ENCODE results near the gene TLCD1.

The TLCD1 gene

DNA sequence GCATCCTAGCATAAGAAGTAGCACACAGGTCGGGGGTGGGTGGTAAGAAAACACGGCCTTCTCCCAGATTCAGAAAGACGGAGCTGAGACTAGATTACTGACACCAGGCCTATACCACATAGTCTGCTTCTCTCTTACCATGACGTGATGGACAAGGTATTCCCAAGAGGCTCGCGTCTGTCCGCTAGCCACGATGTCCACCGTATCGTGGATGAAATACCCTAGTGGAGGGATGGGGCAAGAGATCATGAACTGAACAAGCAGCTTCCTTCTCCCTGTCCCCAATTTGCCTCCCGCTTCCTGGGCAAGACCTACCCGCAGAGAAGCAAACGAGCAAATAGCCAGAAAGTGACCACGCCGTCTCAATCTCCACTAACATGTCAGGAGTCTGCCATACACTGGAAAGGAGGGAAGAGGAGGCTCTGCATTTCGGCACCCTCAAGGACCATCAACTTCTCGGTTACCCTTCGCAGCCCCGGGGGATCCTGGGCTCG is 820 bp downstream of the TLCD1 start (continued):
- no peak for TF ChIP-seq ZNF19 (tag by site-specific recombination; IDR thresholded peaks at IDR 0.05; ENCODE audit: low read depth)
- TF ChIP-seq BCL11B (tag by site-specific recombination; IDR thresholded peaks at IDR 0.05; ENCODE audit: low read depth) = peak; percentile 95
- no peak for TF ChIP-seq GFI1B (tag by site-specific recombination; IDR thresholded peaks at IDR 0.05)
- TF ChIP-seq ZBTB48 (tag by site-specific recombination; IDR thresholded peaks at IDR 0.05) = no peak
- no peak for TF ChIP-seq ZNF350 (tag by site-specific recombination; IDR thresholded peaks at IDR 0.05)
- 0 out of 2 replicates have a peak, but pooled peaks have one; percentile 53 for TF ChIP-seq ZNF561 (tag by site-specific recombination; IDR thresholded peaks at IDR 0.05; ENCODE audit: borderline replicate concordance)

- Histone ChIP-seq H3K27ac (ENCODE audit: extremely low read depth, low read depth, low read length) (peak overlapping the region; percentile 99), H3K9me3 (ENCODE audit: control insufficient read depth, insufficient read depth, low read depth, low read length) (no peaks in the 10 kb centered on the region)
- POLR2A ChIA-PET = interaction anchor here (0.6 to 6.7 kb wide), 24 partner anchors 9 to 360 kb away, joined by 3 to 448 read pairs (median 5); partner anchors contain the start of genes BLTP2, DHRS13, ERAL1 and FAM222B
- TF ChIP-seq, protein P1, sequence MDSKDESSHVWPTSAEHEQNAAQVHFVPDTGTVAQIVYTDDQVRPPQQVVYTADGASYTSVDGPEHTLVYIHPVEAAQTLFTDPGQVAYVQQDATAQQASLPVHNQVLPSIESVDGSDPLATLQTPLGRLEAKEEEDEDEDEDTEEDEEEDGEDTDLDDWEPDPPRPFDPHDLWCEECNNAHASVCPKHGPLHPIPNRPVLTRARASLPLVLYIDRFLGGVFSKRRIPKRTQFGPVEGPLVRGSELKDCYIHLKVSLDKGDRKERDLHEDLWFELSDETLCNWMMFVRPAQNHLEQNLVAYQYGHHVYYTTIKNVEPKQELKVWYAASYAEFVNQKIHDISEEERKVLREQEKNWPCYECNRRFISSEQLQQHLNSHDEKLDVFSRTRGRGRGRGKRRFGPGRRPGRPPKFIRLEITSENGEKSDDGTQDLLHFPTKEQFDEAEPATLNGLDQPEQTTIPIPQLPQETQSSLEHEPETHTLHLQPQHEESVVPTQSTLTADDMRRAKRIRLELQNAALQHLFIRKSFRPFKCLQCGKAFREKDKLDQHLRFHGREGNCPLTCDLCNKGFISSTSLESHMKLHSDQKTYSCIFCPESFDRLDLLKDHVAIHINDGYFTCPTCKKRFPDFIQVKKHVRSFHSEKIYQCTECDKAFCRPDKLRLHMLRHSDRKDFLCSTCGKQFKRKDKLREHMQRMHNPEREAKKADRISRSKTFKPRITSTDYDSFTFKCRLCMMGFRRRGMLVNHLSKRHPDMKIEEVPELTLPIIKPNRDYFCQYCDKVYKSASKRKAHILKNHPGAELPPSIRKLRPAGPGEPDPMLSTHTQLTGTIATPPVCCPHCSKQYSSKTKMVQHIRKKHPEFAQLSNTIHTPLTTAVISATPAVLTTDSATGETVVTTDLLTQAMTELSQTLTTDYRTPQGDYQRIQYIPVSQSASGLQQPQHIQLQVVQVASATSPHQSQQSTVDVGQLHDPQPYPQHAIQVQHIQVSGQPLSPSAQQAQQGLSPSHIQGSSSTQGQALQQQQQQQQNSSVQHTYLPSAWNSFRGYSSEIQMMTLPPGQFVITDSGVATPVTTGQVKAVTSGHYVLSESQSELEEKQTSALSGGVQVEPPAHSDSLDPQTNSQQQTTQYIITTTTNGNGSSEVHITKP (tag by site-specific recombination; IDR thresholded peaks at IDR 0.05) = no peak
- TF ChIP-seq KLF8 (tag by site-specific recombination; IDR thresholded peaks at IDR 0.05) (no peak), ZSCAN4 (tag by site-specific recombination; IDR thresholded peaks at IDR 0.05) (no peak), ZNF121 (tag by site-specific recombination; IDR thresholded peaks at IDR 0.05) (no peak), ZBTB21 (tag by site-specific recombination; IDR thresholded peaks at IDR 0.05) (no peak), ZNF175 (tag by site-specific recombination; IDR thresholded peaks at IDR 0.05) (no peak), ZNF112 (tag by site-specific recombination; IDR thresholded peaks at IDR 0.05) (no peak), ZNF211 (tag by site-specific recombination; IDR thresholded peaks at IDR 0.05; ENCODE audit: low read depth) (no peak), ZNF645 (tag by site-specific recombination; IDR thresholded peaks at IDR 0.05) (no peak), ZNF596 (tag by site-specific recombination; IDR thresholded peaks at IDR 0.05) (no peak), ZNF488 (tag by site-specific recombination; IDR thresholded peaks at IDR 0.05) (no peak), ZNF529 (tag by site-specific recombination; IDR thresholded peaks at IDR 0.05; ENCODE audit: insufficient replicate concordance) (no peak), ZNF48 (tag by site-specific recombination; IDR thresholded peaks at IDR 0.05) (no peak), ZNF521 (tag by site-specific recombination; IDR thresholded peaks at IDR 0.05) (no peak), ZBTB26 (tag by site-specific recombination; optimal IDR thresholded peaks at IDR 0.05) (no peak)
- TF ChIP-seq, protein P2, sequence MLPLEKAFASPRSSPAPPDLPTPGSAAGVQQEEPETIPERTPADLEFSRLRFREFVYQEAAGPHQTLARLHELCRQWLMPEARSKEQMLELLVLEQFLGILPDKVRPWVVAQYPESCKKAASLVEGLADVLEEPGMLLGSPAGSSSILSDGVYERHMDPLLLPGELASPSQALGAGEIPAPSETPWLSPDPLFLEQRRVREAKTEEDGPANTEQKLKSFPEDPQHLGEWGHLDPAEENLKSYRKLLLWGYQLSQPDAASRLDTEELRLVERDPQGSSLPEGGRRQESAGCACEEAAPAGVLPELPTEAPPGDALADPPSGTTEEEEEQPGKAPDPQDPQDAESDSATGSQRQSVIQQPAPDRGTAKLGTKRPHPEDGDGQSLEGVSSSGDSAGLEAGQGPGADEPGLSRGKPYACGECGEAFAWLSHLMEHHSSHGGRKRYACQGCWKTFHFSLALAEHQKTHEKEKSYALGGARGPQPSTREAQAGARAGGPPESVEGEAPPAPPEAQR (tag by site-specific recombination; IDR thresholded peaks at IDR 0.05) = no peak
- TF ChIP-seq, protein P3, sequence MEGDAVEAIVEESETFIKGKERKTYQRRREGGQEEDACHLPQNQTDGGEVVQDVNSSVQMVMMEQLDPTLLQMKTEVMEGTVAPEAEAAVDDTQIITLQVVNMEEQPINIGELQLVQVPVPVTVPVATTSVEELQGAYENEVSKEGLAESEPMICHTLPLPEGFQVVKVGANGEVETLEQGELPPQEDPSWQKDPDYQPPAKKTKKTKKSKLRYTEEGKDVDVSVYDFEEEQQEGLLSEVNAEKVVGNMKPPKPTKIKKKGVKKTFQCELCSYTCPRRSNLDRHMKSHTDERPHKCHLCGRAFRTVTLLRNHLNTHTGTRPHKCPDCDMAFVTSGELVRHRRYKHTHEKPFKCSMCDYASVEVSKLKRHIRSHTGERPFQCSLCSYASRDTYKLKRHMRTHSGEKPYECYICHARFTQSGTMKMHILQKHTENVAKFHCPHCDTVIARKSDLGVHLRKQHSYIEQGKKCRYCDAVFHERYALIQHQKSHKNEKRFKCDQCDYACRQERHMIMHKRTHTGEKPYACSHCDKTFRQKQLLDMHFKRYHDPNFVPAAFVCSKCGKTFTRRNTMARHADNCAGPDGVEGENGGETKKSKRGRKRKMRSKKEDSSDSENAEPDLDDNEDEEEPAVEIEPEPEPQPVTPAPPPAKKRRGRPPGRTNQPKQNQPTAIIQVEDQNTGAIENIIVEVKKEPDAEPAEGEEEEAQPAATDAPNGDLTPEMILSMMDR (tag by site-specific recombination; IDR thresholded peaks at IDR 0.05) = no peak
These were observed 1.4 kb downstream of the TLCD1 start for GRCh38 chr17:28724500-28725165.

More at GRCh38 chr17:28724500-28725165, 1.4 kb downstream of the TLCD1 start:
- Histone ChIP-seq H3K4me1 (ENCODE audit: control insufficient read depth, insufficient read depth, low read length) (peaks cover 9% of the 10 kb centered on the region; the same call in 1 of the 2 replicates), H3K36me3 (ENCODE audit: control insufficient read depth in 2 of 2, insufficient read depth in 1 of 2, low read length in 2 of 2) (peaks cover 26 to 53% of the 10 kb centered on the region in 2 experiments), H3K4me3 (ENCODE audit: low read depth, low read length) (peak overlapping the region; percentile 55)
- CTCF ChIA-PET = interaction anchor here (0.6 to 13.6 kb wide), 9 partner anchors 12 to 394 kb away, joined by 3 to 445 read pairs (median 3); partner anchors contain the start of gene TRAF4
